Heart left ventricle (tissue), 16 donors: ENCODE results near the gene NME7. TPM values are rescaled to one million over a fixed set of nuclear protein-coding genes. Genes with fewer than 3 reads are reported as not detected.

Source experiments
- ATAC-seq, 4 donors: fragments of 200-7000 bp; cut with Tn5 transposase; one replicate each; pipeline ENCODE4 v1.9.1; 2020 to 2022; ENCODE audit warnings: moderate library complexity in 4 of 4, mild to moderate bottlenecking in 3 of 4, moderate number of reproducible peaks in 1 of 4
- DNase-seq, 5 donors: peaks; one replicate each; pipeline ENCODE4 v3.0.0-alpha.2; 2020
- H3K27ac ChIP-seq, 12 donors: fragments of 200-600 bp; sonication (generic) in 4 of 12; one replicate each; pipeline versions ENCODE4 v1.5.0 to v1.8.0; 2016 to 2022; ENCODE audit warnings: mild to moderate bottlenecking in 2 of 12
- H3K27me3 ChIP-seq, 9 donors: fragments of 200-600 bp; sonication (generic) in 2 of 9; one replicate each; pipeline versions ENCODE4 v1.5.1 to v1.8.0; 2016 to 2022; ENCODE audit warnings: mild to moderate bottlenecking in 3 of 9
- H3K36me3 ChIP-seq, 9 donors: fragments of 200-600 bp; sonication (generic) in 2 of 9; one replicate each; pipeline versions ENCODE4 v1.5.0 to v1.8.0; 2018 to 2022; ENCODE audit warnings: mild to moderate bottlenecking in 2 of 9
- H3K4me1 ChIP-seq, 12 donors: fragments of 200-600 bp; sonication (generic) in 4 of 12; one replicate each; pipeline versions ENCODE4 v1.5.0 to v1.8.0; 2016 to 2022; ENCODE audit warnings: mild to moderate bottlenecking in 3 of 12
- H3K4me3 ChIP-seq, 12 donors: fragments of 200-600 bp; sonication (generic) in 4 of 12; one replicate each; pipeline versions ENCODE4 v1.5.0 to v1.8.0; 2017 to 2022; ENCODE audit warnings: mild to moderate bottlenecking in 9 of 12, moderate library complexity in 4 of 12
- H3K9me3 ChIP-seq, 12 donors: fragments of 200-600 bp; sonication (generic) in 4 of 12; one replicate each; pipeline versions ENCODE4 v1.5.0 to v1.8.0; 2016 to 2022; ENCODE audit warnings: mild to moderate bottlenecking in 1 of 12
- POLR2A ChIP-seq, 2 donors: fragments of 450-650 bp; IDR thresholded peaks; one replicate each; pipeline ENCODE4 v1.6.1; 2017; ENCODE audit warnings: antibody characterized with exemption in 2 of 2, mild to moderate bottlenecking in 2 of 2, moderate library complexity in 2 of 2
- WGBS, 4 donors: extraction: QIAGEN DNeasy Blood & Tissue Kit in 2 of 4; methylation state at CpG; one replicate each; pipeline versions ENCODE4 v1.1.5 to v1.1.7; 2013 to 2018; 5-methylcytosine and 5-hydroxymethylcytosine counted together
- intact Hi-C, 10 donors: fragments of 100-400 bp; cut with DNase I; formaldehyde crosslinking; loops; one replicate each; pipeline versions ENCODE4 v1.11.1 to v1.14.2; 2022
- polyA plus RNA-seq, 2 donors: library from polyadenylated mRNA; stranded (reverse); fragments of 200-250 nt; gene quantifications; one replicate each; pipeline ENCODE4 v1.2.3, GENCODE V29; 2013
- total RNA-seq, 9 donors: library from RNA; depleted of rRNA in 2 of 9; stranded (reverse); fragments of >200 nt in 2 of 9; fragmentation: NEBNext Ultra II Directional in 3 of 9; extraction: Animal tissue kit (Norgen Biotek cat#: 25700) in 3 of 9; gene quantifications; one replicate each; pipeline versions ENCODE4 v1.1.0 to v1.2.4, GENCODE V29; 2016 to 2023
- TF ChIP-seq, protein P1 (sequence below), 12 donors: fragments of 200-600 bp; sonication (generic) in 4 of 12; IDR thresholded peaks; one replicate each; pipeline versions ENCODE4 v1.5.0 to v1.8.0; 2018 to 2022; ENCODE audit warnings: antibody characterized with exemption in 12 of 12, mild to moderate bottlenecking in 5 of 12
- donor health status: ischemic (EF 13 %, LVEDD 7.1; RV severe dilation, severe dysfunction).
- donor health status: healthy with polysubstance abuse.
- donor health status: DM: no; HTN: yes; CAD: no.
- donor health status: DM: no; HTN: no; CAD: no.
- donor health status: ischemic (EF 25% LVEDD 6.9; RV normal size, moderate dysfunction).
- donor health status: ischemic (EF 25% LVEDD 5.7; RV mildly dilated, moderate dysfunction).
- donor health status: healthy.
- donor health status: DM: yes; HTN: yes; CAD: no.
- donor health status: ischemic (EF 35%, LVEDD 5.7; RV mildly dilated, moderate dysfunction).
- donor health status: nonischemic (EF 11% LVEDD 7.7; RV severe dilation, severe dysfunction).
- donor health status: DM: yes; HTN: yes; CAD: no.
- donor health status: PGD.
- donor health status: ischemic (EF 29% LVEDD 5.4; RV normal size, mild dysfunction).
- donor health status: nonischemic (EF 23%, LVEDD 6.1; RV moderate dilation, normal function).

Gene NME7
- total and polyA plus RNA-seq, 11 donors: 3.1 to 25.2 (median 8.4) TPM

DNA sequence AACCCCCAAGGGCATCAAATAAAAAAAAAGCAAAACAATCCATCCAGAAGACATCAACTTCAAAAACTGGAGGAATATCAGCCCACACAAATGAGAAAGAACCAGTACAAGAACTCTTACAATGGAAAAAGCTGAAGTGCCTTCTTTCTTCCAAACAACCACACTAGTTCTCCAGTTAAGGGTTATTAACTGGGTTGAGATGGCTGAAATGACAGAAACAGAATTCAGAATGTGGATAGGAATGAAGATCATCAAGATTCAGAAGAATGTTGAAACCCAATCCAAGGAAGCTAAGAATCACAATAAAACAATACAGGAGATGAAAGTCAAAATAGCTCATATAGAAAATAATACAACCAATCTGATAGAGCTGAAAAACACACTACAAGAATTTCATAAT is 104.5 kb downstream of the NME7 start:
- Histone ChIP-seq H3K9me3 (peaks cover 0 to 26% (median 0%) of the 10 kb centered on the region in 12 donors), H3K4me1 (no peaks in the 10 kb centered on the region), H3K36me3 (no peaks in the 10 kb centered on the region), H3K27ac (no peak overlapping the region), H3K27me3 (no peaks in the 10 kb centered on the region), H3K4me3 (no peak overlapping the region)
- TF ChIP-seq, protein P1, sequence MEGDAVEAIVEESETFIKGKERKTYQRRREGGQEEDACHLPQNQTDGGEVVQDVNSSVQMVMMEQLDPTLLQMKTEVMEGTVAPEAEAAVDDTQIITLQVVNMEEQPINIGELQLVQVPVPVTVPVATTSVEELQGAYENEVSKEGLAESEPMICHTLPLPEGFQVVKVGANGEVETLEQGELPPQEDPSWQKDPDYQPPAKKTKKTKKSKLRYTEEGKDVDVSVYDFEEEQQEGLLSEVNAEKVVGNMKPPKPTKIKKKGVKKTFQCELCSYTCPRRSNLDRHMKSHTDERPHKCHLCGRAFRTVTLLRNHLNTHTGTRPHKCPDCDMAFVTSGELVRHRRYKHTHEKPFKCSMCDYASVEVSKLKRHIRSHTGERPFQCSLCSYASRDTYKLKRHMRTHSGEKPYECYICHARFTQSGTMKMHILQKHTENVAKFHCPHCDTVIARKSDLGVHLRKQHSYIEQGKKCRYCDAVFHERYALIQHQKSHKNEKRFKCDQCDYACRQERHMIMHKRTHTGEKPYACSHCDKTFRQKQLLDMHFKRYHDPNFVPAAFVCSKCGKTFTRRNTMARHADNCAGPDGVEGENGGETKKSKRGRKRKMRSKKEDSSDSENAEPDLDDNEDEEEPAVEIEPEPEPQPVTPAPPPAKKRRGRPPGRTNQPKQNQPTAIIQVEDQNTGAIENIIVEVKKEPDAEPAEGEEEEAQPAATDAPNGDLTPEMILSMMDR (IDR thresholded peaks at IDR 0.05): no peak
- TF ChIP-seq POLR2A (IDR thresholded peaks at IDR 0.05): no peak
- DNase-seq (no peak), ATAC-seq (no peak)
- intact Hi-C loops: no loop called here

DNA sequence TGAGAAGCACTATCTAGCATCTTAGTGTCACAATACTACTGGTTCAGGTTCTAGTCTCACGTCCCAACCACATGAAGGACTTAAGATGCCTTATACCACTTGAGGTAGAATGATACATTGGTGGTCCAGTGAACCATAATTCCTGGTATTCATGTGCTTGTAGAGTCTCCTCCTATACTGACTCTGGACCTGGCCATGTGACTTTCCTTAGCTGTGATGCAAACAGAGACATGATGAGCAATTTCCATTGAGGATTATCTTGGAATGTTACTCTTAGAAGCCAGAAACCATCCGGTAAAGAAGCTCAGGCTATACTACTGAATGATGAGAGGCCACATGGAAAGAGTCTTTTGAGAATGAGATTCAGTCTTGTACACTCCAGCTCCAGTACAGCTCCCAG is 105.7 kb downstream of the NME7 start:
- ATAC-seq (no peak), DNase-seq (no peak)
- H3K4me3 ChIP-seq: no peak overlapping the region
- intact Hi-C loops: no loop called here
- no peak overlapping the region for H3K27ac ChIP-seq
- TF ChIP-seq, protein P1 (IDR thresholded peaks at IDR 0.05): no peak
- no peak for TF ChIP-seq POLR2A (IDR thresholded peaks at IDR 0.05)
- H3K9me3 ChIP-seq: peaks cover 0 to 33% (median 0%) of the 10 kb centered on the region in 12 donors
- WGBS, 4 donors: 95 to 98% (median 95%) methylated on average over 2 of the region's 2 CpGs
- no peaks in the 10 kb centered on the region for H3K4me1 ChIP-seq
- H3K27me3 ChIP-seq: no peaks in the 10 kb centered on the region
- peaks cover 0 to 10% (median 0%) of the 10 kb centered on the region in 9 donors for H3K36me3 ChIP-seq

DNA sequence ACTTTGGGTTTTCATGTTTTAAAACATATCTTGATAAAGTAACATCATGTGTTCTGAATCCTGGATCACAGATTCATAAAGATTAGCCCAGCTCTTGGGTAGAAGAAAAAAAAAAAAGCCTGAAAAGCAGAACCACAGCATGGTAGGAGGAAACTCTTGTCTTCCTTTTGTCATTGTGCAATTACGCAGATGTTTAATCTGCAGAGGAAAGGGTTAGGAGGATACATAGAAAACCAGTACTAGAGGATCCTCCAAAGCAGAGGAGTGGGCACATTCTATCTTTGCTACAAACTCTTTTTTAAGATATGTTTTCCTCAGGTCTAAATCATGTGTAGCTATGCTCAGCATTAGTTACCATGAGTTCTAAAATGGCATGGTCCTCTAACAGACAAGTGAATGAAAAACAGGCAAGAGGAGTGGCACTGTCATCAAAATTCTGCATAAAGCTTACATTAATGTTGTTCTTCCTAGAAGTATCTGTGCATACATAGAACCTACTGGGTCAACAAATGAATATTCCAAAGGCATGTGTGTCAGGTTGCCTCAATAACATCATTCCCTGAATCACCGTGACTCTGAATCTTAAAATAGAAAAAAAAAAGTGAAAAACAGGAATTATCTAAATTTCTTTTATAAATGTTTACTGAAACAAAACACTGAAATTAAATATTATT is 107.0 kb downstream of the NME7 start:
- ATAC-seq (peak in 1 of 4 donors; percentile 42), DNase-seq (no peak)
- H3K27ac ChIP-seq: no peak overlapping the region
- H3K4me1 ChIP-seq: no peaks in the 10 kb centered on the region
- no peak for TF ChIP-seq POLR2A (IDR thresholded peaks at IDR 0.05)
- TF ChIP-seq, protein P1 (IDR thresholded peaks at IDR 0.05): no peak
- intact Hi-C loops: no loop called here
- H3K4me3 ChIP-seq: no peak overlapping the region
- peaks cover 0 to 33% (median 0%) of the 10 kb centered on the region in 12 donors for H3K9me3 ChIP-seq
- WGBS, 4 donors: 83 to 93% (median 89%) methylated on average over 2 of the region's 2 CpGs
- H3K36me3 ChIP-seq: peaks cover 0 to 10% (median 0%) of the 10 kb centered on the region in 9 donors
- H3K27me3 ChIP-seq: no peaks in the 10 kb centered on the region

DNA sequence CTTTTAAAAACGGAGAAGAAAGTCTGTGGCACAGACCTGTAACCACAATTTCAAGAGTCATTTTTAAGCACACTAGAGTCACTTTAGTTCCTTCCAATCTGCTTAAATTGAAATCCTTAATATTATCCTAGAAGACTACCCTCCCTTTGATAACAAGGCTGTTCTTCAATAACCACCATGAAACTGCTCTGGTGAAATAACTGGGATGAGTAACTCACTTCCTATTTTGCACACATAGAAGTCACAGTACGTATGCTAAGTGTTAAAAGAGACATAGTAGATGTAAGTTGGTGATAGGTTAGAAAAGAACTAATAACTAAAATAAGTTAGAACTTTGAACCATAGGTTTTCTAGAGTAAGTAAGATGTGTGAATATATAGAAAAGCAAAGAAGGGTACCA is 107.8 kb downstream of the NME7 start:
- Histone ChIP-seq H3K4me1 (no peaks in the 10 kb centered on the region), H3K27ac (no peak overlapping the region), H3K27me3 (no peaks in the 10 kb centered on the region), H3K9me3 (peaks cover 0 to 25% (median 0%) of the 10 kb centered on the region in 12 donors), H3K36me3 (peaks cover 0 to 10% (median 0%) of the 10 kb centered on the region in 9 donors), H3K4me3 (no peak overlapping the region)
- DNase-seq (no peak), ATAC-seq (no peak)
- TF ChIP-seq POLR2A (IDR thresholded peaks at IDR 0.05): no peak
- TF ChIP-seq, protein P1 (IDR thresholded peaks at IDR 0.05): no peak
- intact Hi-C loops: no loop called here
- WGBS, 4 donors: 85 to 93% (median 89%) methylated on average over 2 of the region's 2 CpGs
